ENCODE data around the gene OR2A7. TPM values are rescaled to one million over a fixed set of nuclear protein-coding genes. Genes with fewer than 3 reads are reported as not detected.
"Not testable (repeated sequence)": the region's sequence is repeated elsewhere in the genome, so short reads cannot be mapped to it uniquely, and the experiment has no call there.

Gene OR2A7
- total and polyA plus RNA-seq, 8 donors: 1.3 to 5.7 (median 3.3) TPM

DNA sequence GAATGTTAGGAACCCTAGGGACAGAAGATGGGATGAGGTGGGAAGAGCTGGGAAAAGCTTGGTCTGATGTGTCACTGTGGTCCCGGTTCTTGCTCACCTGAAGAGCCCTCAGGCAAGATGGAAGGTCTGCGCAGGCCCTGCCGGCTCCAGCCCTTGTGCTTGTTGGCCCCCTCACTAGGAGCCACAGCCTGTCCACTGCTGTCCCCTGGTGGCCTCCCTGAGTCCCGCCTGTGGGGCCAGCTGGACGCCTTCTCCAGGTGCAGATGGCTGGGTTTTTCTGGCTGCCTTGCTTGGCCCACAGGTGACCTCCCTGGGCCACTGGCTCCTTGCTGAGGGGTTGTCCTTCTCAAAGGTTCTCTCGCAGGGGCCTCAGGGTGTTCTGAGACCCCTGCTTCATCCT is 19.1 kb upstream of the OR2A7 start:
- H3K36me3 ChIP-seq; H3K4me1 ChIP-seq; H3K27ac ChIP-seq; H3K4me3 ChIP-seq; H3K27me3 ChIP-seq; ATAC-seq; FAIRE-seq; H3K9me3 ChIP-seq; DNase-seq; intact Hi-C loops (cut with DNase I): not testable (repeated sequence)
- WGBS, 2 donors: no CpG with 5 or more reads among the region's 6 CpGs

DNA sequence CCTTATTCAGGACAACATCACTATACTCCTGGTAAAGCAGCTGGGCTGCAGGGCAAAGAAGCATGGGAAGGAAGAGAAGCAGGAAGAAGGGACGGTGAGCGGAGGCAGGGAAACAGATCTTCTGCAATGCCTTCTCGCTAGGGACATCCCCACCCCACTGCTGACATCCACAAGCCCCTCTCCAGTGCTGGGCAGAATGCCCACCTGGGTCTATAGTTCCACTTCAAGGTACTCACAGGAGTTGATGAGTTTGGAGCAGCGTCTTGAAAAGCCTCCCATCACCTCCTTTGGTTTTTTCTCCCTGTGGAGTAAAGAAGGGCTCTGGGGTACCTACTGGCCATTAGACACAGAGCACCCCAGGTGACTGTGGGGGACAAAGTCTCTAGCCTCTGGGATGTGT is 17.9 kb upstream of the OR2A7 start:
- ATAC-seq; H3K9me3 ChIP-seq; H3K4me3 ChIP-seq; H3K27ac ChIP-seq; H3K4me1 ChIP-seq; H3K36me3 ChIP-seq; FAIRE-seq; H3K27me3 ChIP-seq; intact Hi-C loops (cut with DNase I): not testable (repeated sequence)
- peak in 2 of 6 donors; percentile 9 to 30 for DNase-seq
- 92 to 93% methylated on average over 2 of the region's 4 CpGs for WGBS, 2 donors

GRCh38 chr7:144281981-144282380 is 17.4 kb upstream of the OR2A7 start:
- H3K27ac ChIP-seq; FAIRE-seq; H3K4me3 ChIP-seq; H3K27me3 ChIP-seq; intact Hi-C loops (cut with DNase I); H3K4me1 ChIP-seq; H3K36me3 ChIP-seq; H3K9me3 ChIP-seq; ATAC-seq; DNase-seq: not testable (repeated sequence)
- WGBS, 2 donors: no CpG with 5 or more reads among the region's 8 CpGs

GRCh38 chr7:144280010-144280409 is 15.4 kb upstream of the OR2A7 start:
- H3K36me3 ChIP-seq; DNase-seq; H3K4me3 ChIP-seq; intact Hi-C loops (cut with DNase I); FAIRE-seq; H3K27me3 ChIP-seq; H3K4me1 ChIP-seq; H3K9me3 ChIP-seq; H3K27ac ChIP-seq: not testable (repeated sequence)
- peak in 2 of 4 donors; percentile 38 to 69 for ATAC-seq
- 95 to 98% methylated on average over 3 of the region's 6 CpGs for WGBS, 2 donors

DNA sequence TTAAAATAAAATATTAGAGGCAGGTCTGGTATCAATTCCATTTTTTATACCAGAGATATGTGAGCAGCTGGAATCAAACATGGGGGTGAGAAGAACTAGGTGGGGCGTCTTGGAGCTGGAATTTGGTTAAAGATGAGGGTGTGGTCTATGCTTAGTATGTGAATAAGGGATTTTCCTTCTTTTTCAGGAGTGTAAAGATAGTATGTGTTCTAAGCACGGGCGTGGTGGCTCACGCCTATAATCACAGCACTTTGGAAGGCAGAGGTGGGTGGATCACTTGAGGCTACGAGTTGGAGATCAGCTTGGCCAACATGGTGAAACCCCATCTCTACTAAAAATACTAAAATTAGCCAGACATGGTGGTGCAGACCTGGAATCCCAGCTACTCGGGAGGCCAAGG is 10.7 kb upstream of the OR2A7 start:
- H3K4me1 ChIP-seq; H3K27ac ChIP-seq; H3K9me3 ChIP-seq; DNase-seq; FAIRE-seq; H3K4me3 ChIP-seq; ATAC-seq; H3K27me3 ChIP-seq; intact Hi-C loops (cut with DNase I); H3K36me3 ChIP-seq: not testable (repeated sequence)
- 97 to 100% methylated on average over 4 of the region's 6 CpGs for WGBS, 2 donors

DNA sequence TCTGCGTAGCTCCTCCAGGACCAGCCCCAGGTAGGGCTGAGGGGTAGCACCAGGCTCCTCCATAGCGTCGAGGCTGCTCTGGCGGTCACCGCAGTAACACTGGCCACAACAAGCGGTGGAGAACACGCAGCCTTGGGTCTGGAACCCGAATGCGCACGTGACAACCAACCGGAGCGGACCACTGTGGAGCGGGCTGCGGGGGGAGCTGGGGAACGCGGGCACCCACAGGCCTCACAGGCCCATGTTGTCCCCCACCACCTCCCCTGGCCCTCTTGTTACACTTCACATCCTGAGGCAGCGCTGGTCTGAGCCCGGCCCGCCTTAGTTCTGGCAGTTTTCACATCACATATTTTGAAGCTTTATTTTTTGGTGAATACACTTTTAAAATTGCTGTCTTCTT is 4.6 kb upstream of the OR2A7 start, which contains the start of gene CTAGE8:
CTAGE8 (minus strand) TSS at position 101 of the 400 bp plus-strand sequence; CDS start at position 63, 38 bp downstream.
- intact Hi-C loops (cut with DNase I): not testable (repeated sequence)

GRCh38 chr7:144262128-144262527 is 2.5 kb downstream of the OR2A7 start:
- H3K27me3 ChIP-seq; H3K27ac ChIP-seq; H3K4me3 ChIP-seq; H3K4me1 ChIP-seq; H3K36me3 ChIP-seq; intact Hi-C loops (cut with DNase I); ATAC-seq; H3K9me3 ChIP-seq; FAIRE-seq; DNase-seq: not testable (repeated sequence)
- WGBS, 2 donors: no CpG with 5 or more reads among the region's 2 CpGs

More for the DNA sequence above, 4.6 kb upstream of the OR2A7 start, which contains the start of gene CTAGE8:
- H3K4me3 ChIP-seq, H3K36me3 ChIP-seq, DNase-seq, FAIRE-seq, H3K4me1 ChIP-seq, H3K27me3 ChIP-seq, ATAC-seq, H3K9me3 ChIP-seq, H3K27ac ChIP-seq: not testable (repeated sequence)
- WGBS, 2 donors: no CpG with 5 or more reads among the region's 19 CpGs

GRCh38 chr7:144259067-144259466 is 5.5 kb downstream of the OR2A7 start:
- FAIRE-seq; H3K27me3 ChIP-seq; H3K4me3 ChIP-seq; H3K36me3 ChIP-seq; H3K27ac ChIP-seq; H3K9me3 ChIP-seq; H3K4me1 ChIP-seq; intact Hi-C loops (cut with DNase I); ATAC-seq; DNase-seq: not testable (repeated sequence)
- no CpG with 5 or more reads among the region's 14 CpGs for WGBS, 2 donors

DNA sequence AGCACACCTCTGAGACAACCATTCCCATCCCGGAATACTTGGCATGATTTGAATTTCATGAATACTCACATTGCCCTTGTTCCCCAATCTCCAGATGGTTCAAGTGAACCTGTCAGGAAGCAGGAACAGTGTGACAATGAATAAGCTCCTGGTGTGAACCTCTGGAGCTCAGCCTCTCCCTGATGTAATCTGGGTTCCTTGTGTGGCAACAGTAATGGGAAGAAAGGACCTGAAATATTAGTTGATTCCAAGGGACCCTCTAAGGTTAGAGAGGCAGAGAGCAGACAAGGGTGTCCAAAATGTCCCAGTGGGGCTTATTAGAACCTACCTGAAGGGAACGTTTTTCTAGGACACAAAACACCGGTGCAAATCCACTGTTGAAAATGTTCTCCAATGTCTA is 8.5 kb downstream of the OR2A7 start:
- no peak for FAIRE-seq
- no peak for ATAC-seq
- WGBS, 2 donors: 70 to 80% methylated on average over 3 of the region's 3 CpGs
- Histone ChIP-seq H3K36me3 (no peaks in the 10 kb centered on the region), H3K9me3 (no peaks in the 10 kb centered on the region), H3K27me3 (no peaks in the 10 kb centered on the region), H3K4me1 (no peaks in the 10 kb centered on the region), H3K27ac (no peak overlapping the region), H3K4me3 (no peak overlapping the region)
- DNase-seq: no peak
- TF ChIP-seq, protein P1, sequence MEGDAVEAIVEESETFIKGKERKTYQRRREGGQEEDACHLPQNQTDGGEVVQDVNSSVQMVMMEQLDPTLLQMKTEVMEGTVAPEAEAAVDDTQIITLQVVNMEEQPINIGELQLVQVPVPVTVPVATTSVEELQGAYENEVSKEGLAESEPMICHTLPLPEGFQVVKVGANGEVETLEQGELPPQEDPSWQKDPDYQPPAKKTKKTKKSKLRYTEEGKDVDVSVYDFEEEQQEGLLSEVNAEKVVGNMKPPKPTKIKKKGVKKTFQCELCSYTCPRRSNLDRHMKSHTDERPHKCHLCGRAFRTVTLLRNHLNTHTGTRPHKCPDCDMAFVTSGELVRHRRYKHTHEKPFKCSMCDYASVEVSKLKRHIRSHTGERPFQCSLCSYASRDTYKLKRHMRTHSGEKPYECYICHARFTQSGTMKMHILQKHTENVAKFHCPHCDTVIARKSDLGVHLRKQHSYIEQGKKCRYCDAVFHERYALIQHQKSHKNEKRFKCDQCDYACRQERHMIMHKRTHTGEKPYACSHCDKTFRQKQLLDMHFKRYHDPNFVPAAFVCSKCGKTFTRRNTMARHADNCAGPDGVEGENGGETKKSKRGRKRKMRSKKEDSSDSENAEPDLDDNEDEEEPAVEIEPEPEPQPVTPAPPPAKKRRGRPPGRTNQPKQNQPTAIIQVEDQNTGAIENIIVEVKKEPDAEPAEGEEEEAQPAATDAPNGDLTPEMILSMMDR (IDR thresholded peaks at IDR 0.05): no peak
- intact Hi-C loops (cut with DNase I): no loop called here

Data from pancreas (tissue), 10 donors.